Prostate gland (tissue), 1 donor: ENCODE results near the gene NUMBL.

Experiments used
- POLR2A ChIP-seq: fragments of 450-650 bp; IDR thresholded peaks from one replicate; pipeline ENCODE4 v1.6.1; 2016; ENCODE audit warnings: antibody characterized with exemption, mild to moderate bottlenecking
- POLR2AphosphoS5 ChIP-seq: sonication (generic); formaldehyde crosslinking; IDR thresholded peaks from one replicate; pipeline ENCODE4 v1.6.1; 2017; ENCODE audit warnings: antibody characterized with exemption

DNA sequence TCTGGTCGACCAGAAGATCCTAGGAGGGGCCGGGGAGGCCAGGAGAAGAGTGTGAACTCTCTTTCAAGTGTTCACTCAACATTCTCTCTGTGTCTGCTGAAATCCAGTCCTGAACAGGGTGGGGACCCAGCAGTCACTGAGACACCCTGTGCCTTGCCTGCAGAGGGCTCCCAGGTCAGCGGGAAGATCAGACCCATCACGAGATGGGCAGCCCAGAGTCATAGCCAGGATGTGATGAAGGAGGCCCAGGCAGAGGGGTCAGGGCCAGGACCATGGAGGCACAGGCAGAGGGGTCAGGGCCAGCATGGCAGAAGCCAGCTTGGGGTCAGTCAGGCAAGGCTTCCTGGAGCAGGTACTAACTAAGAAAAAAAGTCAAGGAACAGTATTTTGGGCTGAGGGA, 9.4 kb downstream of the NUMBL start:
- no peak for TF ChIP-seq POLR2A
- no peak for TF ChIP-seq POLR2AphosphoS5
